ENCODE measurements around the gene SLC28A1. TPM values are rescaled to one million over a fixed set of nuclear protein-coding genes. Genes with fewer than 3 reads are reported as not detected.

SLC28A1 gene
- total and polyA plus RNA-seq, 9 donors = 0.02 to 0.92 (median 0.18) TPM; not detected in 3

DNA sequence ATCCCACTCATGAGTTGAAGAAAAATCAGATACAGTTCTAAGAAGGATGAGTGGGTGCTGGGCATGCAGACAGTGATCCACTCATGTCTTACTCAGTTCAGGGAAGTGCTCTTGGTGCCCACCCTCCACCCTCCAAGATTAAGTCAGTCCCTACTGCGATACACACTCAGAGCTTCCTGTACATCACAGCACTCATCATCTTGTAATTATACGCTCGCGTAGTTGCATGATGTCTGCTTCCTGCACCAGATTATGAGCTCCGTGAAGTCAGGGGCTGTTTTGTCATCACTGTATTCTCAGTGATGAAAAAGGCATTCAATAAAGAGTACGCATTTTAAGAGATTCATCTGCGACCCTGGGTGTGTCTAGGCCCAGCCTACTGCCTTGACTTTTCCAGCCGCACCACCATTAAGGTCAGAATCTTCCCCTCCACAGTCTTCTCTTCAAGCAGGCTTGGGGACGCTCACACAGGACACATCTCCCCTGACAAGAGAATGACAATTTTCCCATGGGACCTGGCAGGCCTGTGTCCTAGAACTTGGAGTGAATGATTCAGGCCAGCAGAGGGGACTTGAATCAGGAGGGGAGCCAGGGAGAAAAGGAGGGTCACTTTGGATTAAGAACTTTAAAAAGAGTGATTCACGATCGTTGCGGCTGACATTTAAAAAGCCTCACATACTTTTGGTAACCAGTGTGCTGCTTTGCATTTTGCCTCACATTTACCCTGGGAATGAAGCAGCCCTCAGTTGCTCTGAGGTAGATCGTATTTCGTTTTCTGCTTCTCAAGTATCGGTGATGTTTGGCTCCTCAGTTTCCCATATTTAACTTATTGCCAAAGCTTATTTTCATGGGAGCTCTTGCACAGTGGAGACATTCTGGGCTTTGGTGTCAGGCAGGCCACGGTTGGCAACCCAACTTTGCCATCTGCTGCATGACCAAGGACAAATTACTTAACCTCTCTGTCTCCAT is 89.3 kb downstream of the SLC28A1 start:
- H3K4me1 ChIP-seq (ENCODE audit: insufficient read depth) = no peaks in the 10 kb centered on the region
- DNase-seq = no peak
- H3K9me3 ChIP-seq = no peaks in the 10 kb centered on the region
- 92 to 93% (median 92%) methylated on average over 16 of the region's 16 CpGs for WGBS, 3 donors
- H3K4me3 ChIP-seq = no peak overlapping the region
- H3K27ac ChIP-seq = no peak overlapping the region
- TF ChIP-seq EP300 (IDR thresholded peaks at IDR 0.05) = no peak
- no peak for TF ChIP-seq POLR2A (IDR thresholded peaks at IDR 0.05)
- TF ChIP-seq, protein P1, sequence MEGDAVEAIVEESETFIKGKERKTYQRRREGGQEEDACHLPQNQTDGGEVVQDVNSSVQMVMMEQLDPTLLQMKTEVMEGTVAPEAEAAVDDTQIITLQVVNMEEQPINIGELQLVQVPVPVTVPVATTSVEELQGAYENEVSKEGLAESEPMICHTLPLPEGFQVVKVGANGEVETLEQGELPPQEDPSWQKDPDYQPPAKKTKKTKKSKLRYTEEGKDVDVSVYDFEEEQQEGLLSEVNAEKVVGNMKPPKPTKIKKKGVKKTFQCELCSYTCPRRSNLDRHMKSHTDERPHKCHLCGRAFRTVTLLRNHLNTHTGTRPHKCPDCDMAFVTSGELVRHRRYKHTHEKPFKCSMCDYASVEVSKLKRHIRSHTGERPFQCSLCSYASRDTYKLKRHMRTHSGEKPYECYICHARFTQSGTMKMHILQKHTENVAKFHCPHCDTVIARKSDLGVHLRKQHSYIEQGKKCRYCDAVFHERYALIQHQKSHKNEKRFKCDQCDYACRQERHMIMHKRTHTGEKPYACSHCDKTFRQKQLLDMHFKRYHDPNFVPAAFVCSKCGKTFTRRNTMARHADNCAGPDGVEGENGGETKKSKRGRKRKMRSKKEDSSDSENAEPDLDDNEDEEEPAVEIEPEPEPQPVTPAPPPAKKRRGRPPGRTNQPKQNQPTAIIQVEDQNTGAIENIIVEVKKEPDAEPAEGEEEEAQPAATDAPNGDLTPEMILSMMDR (IDR thresholded peaks at IDR 0.05) = no peak
- H3K36me3 ChIP-seq = no peaks in the 10 kb centered on the region
- no peaks in the 10 kb centered on the region for H3K27me3 ChIP-seq
- intact Hi-C loops (cut with DNase I) = loop anchor here in 1 of 4 donors (10.0 kb wide), 1 partner anchor 71 kb away; no protein-coding TSS in a partner anchor

DNA sequence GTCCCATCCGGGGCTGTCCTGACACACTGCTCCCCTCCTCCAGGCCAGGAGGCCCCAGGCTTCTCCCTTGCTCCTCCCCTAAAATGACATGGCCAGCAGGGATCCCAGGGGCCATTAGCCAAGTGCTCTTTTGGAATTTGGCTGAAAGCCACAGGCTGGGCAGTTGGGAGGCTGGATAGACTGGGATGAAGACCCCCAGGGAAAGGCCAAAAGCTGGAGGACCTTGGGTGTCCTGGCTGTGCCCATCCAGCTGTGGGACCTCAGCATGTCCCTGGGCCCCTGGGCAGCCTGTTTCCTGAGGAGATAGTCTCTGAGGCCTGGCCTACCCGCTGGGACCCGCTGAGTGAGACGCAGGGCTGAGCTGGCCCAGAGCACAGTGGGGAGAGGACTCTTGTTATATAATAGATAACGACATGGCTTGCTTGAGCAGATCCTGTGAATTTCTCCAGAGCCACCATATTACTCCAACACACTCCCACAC is 91.4 kb downstream of the SLC28A1 start:
- DNase-seq = no peak
- H3K4me3 ChIP-seq = no peak overlapping the region
- no peaks in the 10 kb centered on the region for H3K27me3 ChIP-seq
- H3K4me1 ChIP-seq (ENCODE audit: insufficient read depth) = peaks cover 2% of the 10 kb centered on the region
- no peak overlapping the region for H3K27ac ChIP-seq
- intact Hi-C loops (cut with DNase I) = loop anchor here in 1 of 4 donors (10.0 kb wide), 1 partner anchor 69 kb away; no protein-coding TSS in a partner anchor
- WGBS, 3 donors = 80 to 88% (median 86%) methylated on average over 5 of the region's 5 CpGs
- H3K36me3 ChIP-seq = no peaks in the 10 kb centered on the region
- TF ChIP-seq, protein P1 (IDR thresholded peaks at IDR 0.05) = no peak
- no peak for TF ChIP-seq EP300 (IDR thresholded peaks at IDR 0.05)
- TF ChIP-seq POLR2A (IDR thresholded peaks at IDR 0.05) = no peak
- H3K9me3 ChIP-seq = no peaks in the 10 kb centered on the region

DNA sequence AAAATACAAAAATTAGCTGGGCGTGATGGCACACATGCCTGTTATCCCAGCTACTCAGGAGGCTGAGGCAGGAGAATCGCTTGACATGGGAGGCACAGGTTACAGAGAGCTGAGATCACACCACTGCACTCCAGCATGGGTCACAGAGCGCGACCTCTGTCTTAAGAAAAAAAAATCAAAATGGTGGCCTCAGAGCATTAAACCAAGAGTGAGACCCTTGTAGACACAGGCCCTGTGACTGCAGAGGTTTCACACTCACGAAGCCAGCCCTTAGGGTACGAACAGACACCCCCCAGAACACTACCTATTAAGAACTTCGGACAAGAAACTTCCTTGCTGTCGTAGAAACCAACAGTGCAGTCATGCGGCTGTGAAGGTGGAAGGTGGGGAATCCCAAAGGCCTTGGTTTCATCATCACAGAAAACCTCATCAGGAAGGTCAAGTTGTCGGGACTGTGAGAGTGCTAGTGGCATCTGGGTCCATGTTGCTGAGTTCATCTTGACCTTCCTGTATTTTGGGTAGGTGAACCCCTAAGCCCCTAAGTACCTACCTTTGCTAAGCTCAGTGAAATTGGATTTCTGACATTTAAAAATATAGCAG is 92.4 kb downstream of the SLC28A1 start:
- intact Hi-C loops (cut with DNase I) = loop anchor here in 1 of 4 donors (10.0 kb wide), 1 partner anchor 68 kb away; no protein-coding TSS in a partner anchor
- no peak overlapping the region for H3K27ac ChIP-seq
- H3K36me3 ChIP-seq = no peaks in the 10 kb centered on the region
- WGBS, 3 donors = 96 to 98% (median 96%) methylated on average over 10 of the region's 10 CpGs
- no peaks in the 10 kb centered on the region for H3K9me3 ChIP-seq
- no peak overlapping the region for H3K4me3 ChIP-seq
- peaks cover 2% of the 10 kb centered on the region for H3K4me1 ChIP-seq (ENCODE audit: insufficient read depth)
- TF ChIP-seq POLR2A (IDR thresholded peaks at IDR 0.05) (no peak), EP300 (IDR thresholded peaks at IDR 0.05) (no peak)
- TF ChIP-seq, protein P1 (IDR thresholded peaks at IDR 0.05) = no peak
- H3K27me3 ChIP-seq = no peaks in the 10 kb centered on the region
- DNase-seq = no peak

DNA sequence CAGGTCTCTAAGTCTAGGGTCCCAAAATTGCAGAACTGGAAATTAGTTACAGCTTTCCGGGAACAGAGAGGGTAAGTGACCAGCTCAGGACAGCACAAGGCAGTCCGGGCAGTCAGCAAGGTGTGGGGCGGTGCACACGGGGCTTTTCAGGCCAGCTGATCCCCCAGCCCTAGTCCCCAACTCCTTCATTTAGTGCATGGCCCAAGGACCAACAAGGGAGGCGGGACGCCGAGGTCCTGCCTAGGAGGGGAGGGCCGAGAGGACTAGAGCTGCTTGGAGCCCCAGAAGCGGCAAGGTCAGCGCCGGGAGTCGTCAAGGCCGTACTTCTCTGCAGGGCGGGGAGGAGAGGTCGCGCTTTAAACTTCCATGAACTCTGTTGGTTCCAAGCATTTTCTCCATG is 95.2 kb downstream of the SLC28A1 start:
- intact Hi-C loops (cut with DNase I) = loop anchor here in 1 of 4 donors (10.0 kb wide), 1 partner anchor 65 kb away; no protein-coding TSS in a partner anchor
- DNase-seq = peak; percentile 49 to 74 (median 63)
- Histone ChIP-seq H3K4me1 (ENCODE audit: insufficient read depth) (peaks cover 2% of the 10 kb centered on the region), H3K4me3 (peak overlapping the region; percentile 79), H3K9me3 (no peaks in the 10 kb centered on the region), H3K27ac (peak overlapping the region in 1 of 2 donors; percentile 90), H3K27me3 (no peaks in the 10 kb centered on the region), H3K36me3 (no peaks in the 10 kb centered on the region)
- TF ChIP-seq POLR2A (IDR thresholded peaks at IDR 0.05) = no peak
- no peak for TF ChIP-seq EP300 (IDR thresholded peaks at IDR 0.05)
- TF ChIP-seq, protein P1 (IDR thresholded peaks at IDR 0.05) = no peak
- 8 to 14% (median 11%) methylated on average over 16 of the region's 16 CpGs for WGBS, 3 donors

All from ovary (tissue), 9 donors.